Spleen (tissue), 11 donors: ENCODE results near the gene ITLN2. TPM values are rescaled to one million over a fixed set of nuclear protein-coding genes. Genes with fewer than 3 reads are reported as not detected.
"Not testable (repeated sequence)": the region's sequence is repeated elsewhere in the genome, so short reads cannot be mapped to it uniquely, and the experiment has no call there.

ENCODE experiments used
- DNase-seq: peaks from one replicate; pipeline ENCODE4 v3.0.0-alpha.2; 2020
- H3K27ac ChIP-seq, 8 donors: fragments of 200-600 bp; sonication (generic) in 7 of 8; 1 replicate in 4 of 8; 2 replicates in 4 of 8; pipeline versions ENCODE4 v1.5.0 to v1.8.0; 2016 to 2021; ENCODE audit warnings: inconsistent platforms in 4 of 8, mild to moderate bottlenecking in 4 of 8, moderate library complexity in 1 of 8
- H3K27me3 ChIP-seq, 7 donors: fragments of 200-600 bp; sonication (generic) in 6 of 7; replicated peaks in 1 of 7; 1 replicate in 4 of 7; 2 replicates in 3 of 7; pipeline versions ENCODE4 v1.5.0 to v1.8.0; 2016 to 2021; ENCODE audit warnings: inconsistent platforms in 3 of 7, mild to moderate bottlenecking in 1 of 7
- H3K36me3 ChIP-seq, 6 donors: fragments of 200-600 bp; sonication (generic) in 5 of 6; 1 replicate in 4 of 6; 2 replicates in 2 of 6; pipeline versions ENCODE4 v1.5.0 to v1.8.0; 2016 to 2021; ENCODE audit warnings: inconsistent platforms in 2 of 6
- H3K4me1 ChIP-seq, 6 donors: fragments of 200-600 bp; sonication (generic) in 5 of 6; 1 replicate in 3 of 6; 2 replicates in 3 of 6; pipeline versions ENCODE4 v1.5.0 to v1.8.0; 2016 to 2021; ENCODE audit warnings: inconsistent platforms in 3 of 6
- H3K4me3 ChIP-seq, 8 donors: fragments of 200-600 bp; sonication (generic) in 7 of 8; 1 replicate in 4 of 8; 2 replicates in 4 of 8; pipeline versions ENCODE4 v1.5.0 to v1.8.0; 2016 to 2021; ENCODE audit warnings: inconsistent platforms in 4 of 8, mild to moderate bottlenecking in 4 of 8, moderate library complexity in 2 of 8
- H3K9me3 ChIP-seq, 8 donors: fragments of 200-600 bp; sonication (generic) in 7 of 8; 1 replicate in 4 of 8; 2 replicates in 4 of 8; pipeline versions ENCODE4 v1.5.0 to v1.8.0; 2016 to 2021; ENCODE audit warnings: inconsistent platforms in 4 of 8
- CTCF ChIP-seq, 11 experiments: fragments of 200-600 bp in 7 of 11; fragments of 450-650 bp in 4 of 11; sonication (generic) in 4 of 11; IDR thresholded peaks in 8 of 11; conservative IDR thresholded peaks in 3 of 11; 1 replicate in 7 of 11; 2 replicates in 4 of 11; pipeline versions ENCODE4 v1.4.0 to v1.8.0; 2016 to 2021; ENCODE audit warnings: antibody characterized with exemption in 11 of 11, inconsistent platforms in 4 of 11, mild to moderate bottlenecking in 1 of 11
- POLR2A ChIP-seq, 3 donors: fragments of 450-650 bp; IDR thresholded peaks; one replicate each; pipeline ENCODE4 v1.5.1; 2017; ENCODE audit warnings: antibody characterized with exemption in 3 of 3, mild to moderate bottlenecking in 1 of 3
- POLR2AphosphoS5 ChIP-seq, 3 donors: sonication (generic); formaldehyde crosslinking; IDR thresholded peaks; one replicate each; pipeline ENCODE4 v1.5.1; 2017; ENCODE audit warnings: antibody characterized with exemption in 3 of 3
- WGBS, 5 donors: extraction: QIAGEN DNeasy Blood & Tissue Kit in 3 of 5; methylation state at CpG; one replicate each; pipeline versions ENCODE4 v1.1.5 to v1.1.7; 2013 to 2018; 5-methylcytosine and 5-hydroxymethylcytosine counted together
- intact Hi-C: fragments of 100-400 bp; cut with DNase I; formaldehyde crosslinking; loops from one replicate; pipeline ENCODE4 v1.15.0; 2023; ENCODE audit warnings: low total_unique reads
- polyA plus RNA-seq, 3 donors: library from polyadenylated mRNA; stranded (reverse); fragments of 200-250 nt; gene quantifications; one replicate each; pipeline ENCODE4 v1.2.1, GENCODE V29; 2013
- total RNA-seq, 7 donors: library from RNA; depleted of rRNA in 3 of 7; stranded (reverse); fragments of >200 nt in 3 of 7; fragmentation: NEBNext Ultra II Directional in 4 of 7; extraction: Animal tissue kit (Norgen Biotek cat#: 25700) in 4 of 7; gene quantifications; one replicate each; pipeline versions ENCODE4 v1.1.0 to v1.2.1, GENCODE V29; 2016 to 2021
- donor health status: healthy with polysubstance abuse.
- donor health status: DM: no; HTN: no; CAD: no; lungs with moderate emphysema.
- donor health status: DM: no; HTN: no; CAD: no.
- donor health status: Bipolar disorder and iron deficiency.
- donor health status: healthy.
- donor health status: DM: no; HTN: no; CAD: no.
- donor health status: DM: yes; HTN: yes; CAD: no.

The ITLN2 gene
- total and polyA plus RNA-seq, 10 donors = not detected

DNA sequence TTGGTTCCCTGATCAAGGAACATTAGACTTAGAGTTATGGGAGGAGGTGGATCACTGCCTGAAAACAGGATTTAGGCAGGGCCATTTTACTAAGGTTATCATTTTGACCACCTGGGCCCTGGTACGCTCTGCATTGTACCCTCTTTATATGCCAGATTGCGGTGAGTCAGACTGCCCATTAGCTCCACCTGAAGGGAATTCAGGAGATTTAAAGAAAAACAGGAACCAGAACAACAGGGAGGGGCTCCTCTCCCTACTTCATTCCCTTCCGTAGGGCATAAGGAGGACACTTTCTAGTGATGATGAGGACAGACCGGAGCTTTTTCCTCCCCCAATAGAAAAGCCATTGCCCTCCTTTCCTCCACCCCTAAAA lies 49.0 kb downstream of the ITLN2 start:
- H3K27me3 ChIP-seq = peaks cover 0 to 4% (median 0%) of the 10 kb centered on the region in 7 donors
- H3K4me3 ChIP-seq = no peak overlapping the region
- 76 to 83% (median 79%) methylated on average over 4 of the region's 4 CpGs for WGBS, 5 donors
- no peaks in the 10 kb centered on the region for H3K4me1 ChIP-seq
- H3K36me3 ChIP-seq = no peaks in the 10 kb centered on the region
- H3K27ac ChIP-seq = no peak overlapping the region
- intact Hi-C loops = no loop called here
- TF ChIP-seq CTCF (IDR thresholded peaks at IDR 0.05 in 8 of 11, conservative IDR thresholded peaks at IDR 0.05 in 3 of 11) = no peak
- no peak for TF ChIP-seq POLR2AphosphoS5 (IDR thresholded peaks at IDR 0.05)
- TF ChIP-seq POLR2A (IDR thresholded peaks at IDR 0.05) = no peak
- DNase-seq = no peak
- H3K9me3 ChIP-seq = peaks cover 0 to 2% (median 0%) of the 10 kb centered on the region in 8 donors

- Histone ChIP-seq H3K27ac (no peak overlapping the region), H3K4me1 (no peaks in the 10 kb centered on the region), H3K36me3 (no peaks in the 10 kb centered on the region), H3K27me3 (peaks cover 0 to 4% (median 0%) of the 10 kb centered on the region in 7 donors), H3K4me3 (no peak overlapping the region), H3K9me3 (peaks cover 0 to 4% (median 0%) of the 10 kb centered on the region in 8 donors)
- TF ChIP-seq POLR2A (IDR thresholded peaks at IDR 0.05) (no peak), POLR2AphosphoS5 (IDR thresholded peaks at IDR 0.05) (no peak), CTCF (IDR thresholded peaks at IDR 0.05 in 8 of 11, conservative IDR thresholded peaks at IDR 0.05 in 3 of 11) (no peak)
- intact Hi-C loops = no loop called here
- 77 to 91% (median 85%) methylated on average over 8 of the region's 8 CpGs for WGBS, 5 donors
- no peak for DNase-seq
These were observed 49.6 kb downstream of the ITLN2 start for GRCh38 chr1:160904783-160905616.

DNA sequence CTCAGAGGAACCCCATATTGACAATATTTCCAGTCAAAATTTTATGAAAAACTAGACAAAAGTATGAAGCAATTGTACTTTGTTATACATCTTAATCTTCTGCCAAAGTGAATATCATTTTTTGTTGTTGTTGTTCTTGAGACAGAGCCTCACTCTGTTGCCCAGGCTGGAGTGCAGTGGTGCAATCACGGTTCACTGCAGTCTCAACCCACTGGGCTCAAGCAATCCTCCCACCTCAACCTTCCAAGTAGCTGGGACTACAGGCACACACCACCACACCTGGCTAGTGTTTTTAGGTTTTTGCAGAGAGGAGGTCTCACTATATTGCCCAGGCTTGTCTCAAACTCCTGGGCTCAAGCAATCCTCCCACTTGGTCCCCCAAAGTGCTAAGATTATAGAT lies 52.4 kb downstream of the ITLN2 start:
- DNase-seq, H3K36me3 ChIP-seq, H3K27ac ChIP-seq, intact Hi-C loops, H3K9me3 ChIP-seq, H3K4me3 ChIP-seq, H3K4me1 ChIP-seq, H3K27me3 ChIP-seq: not testable (repeated sequence)
- 78 to 100% (median 85%) methylated on average over 1 of the region's 1 CpG for WGBS, 5 donors

DNA sequence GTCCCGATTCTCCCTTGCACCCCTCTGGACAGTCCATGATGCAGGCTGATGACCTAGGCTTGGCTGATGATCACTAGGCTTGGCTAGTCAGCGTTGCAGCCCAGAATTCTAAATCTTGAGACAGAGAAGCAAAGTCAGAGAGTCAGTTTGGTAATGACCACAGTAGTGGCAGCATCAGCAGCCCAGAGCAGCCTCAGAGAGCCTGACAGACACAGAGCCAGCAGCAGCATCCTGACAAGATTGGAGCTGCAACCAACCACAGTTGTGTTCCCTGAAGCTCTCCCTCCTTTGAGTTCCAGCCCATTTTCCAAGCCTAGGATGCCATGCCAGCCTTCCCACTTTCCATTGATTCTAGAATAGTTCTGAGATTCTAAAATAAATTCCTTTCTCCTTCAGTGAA lies 52.8 kb downstream of the ITLN2 start:
- Histone ChIP-seq H3K27me3 (peaks cover 0 to 4% (median 0%) of the 10 kb centered on the region in 7 donors), H3K9me3 (peaks cover 0 to 4% (median 0%) of the 10 kb centered on the region in 8 donors), H3K36me3 (no peaks in the 10 kb centered on the region), H3K27ac (no peak overlapping the region), H3K4me1 (no peaks in the 10 kb centered on the region), H3K4me3 (no peak overlapping the region)
- 87 to 95% (median 91%) methylated on average over 2 of the region's 2 CpGs for WGBS, 5 donors
- TF ChIP-seq CTCF (IDR thresholded peaks at IDR 0.05 in 8 of 11, conservative IDR thresholded peaks at IDR 0.05 in 3 of 11) (no peak), POLR2AphosphoS5 (IDR thresholded peaks at IDR 0.05) (no peak), POLR2A (IDR thresholded peaks at IDR 0.05) (no peak)
- intact Hi-C loops = no loop called here
- DNase-seq = no peak

- H3K9me3 ChIP-seq, intact Hi-C loops, H3K36me3 ChIP-seq, H3K27ac ChIP-seq, H3K4me1 ChIP-seq, H3K27me3 ChIP-seq, H3K4me3 ChIP-seq, DNase-seq: not testable (repeated sequence)
- 61 to 87% (median 72%) methylated on average over 3 of the region's 3 CpGs for WGBS, 5 donors
These were observed 53.9 kb downstream of the ITLN2 start for GRCh38 chr1:160900683-160901082.

Other genes starting within 250 kb of the ITLN2 start
- gene CD48, start 243.0 kb downstream of the ITLN2 start, total RNA-seq = 100 to 1,000 TPM; 150 to 286 (median 215) TPM
- 100 to 1,000 TPM; 371 to 510 (median 479) TPM for gene CD48, start 243.0 kb downstream of the ITLN2 start, polyA plus RNA-seq
- gene SLAMF7, start 215.6 kb downstream of the ITLN2 start, total RNA-seq = 100 to 1,000 TPM in 1 of 7 donors, 10 to 100 TPM in 6; 28.9 to 134 (median 63.5) TPM
- 10 to 100 TPM; 12.5 to 21.4 (median 13.3) TPM for gene SLAMF7, start 215.6 kb downstream of the ITLN2 start, polyA plus RNA-seq
- gene LY9, start 158.6 kb downstream of the ITLN2 start, total RNA-seq = 100 to 1,000 TPM in 1 of 7 donors, 10 to 100 TPM in 6; 32.3 to 151 (median 37.2) TPM
- gene LY9, start 158.6 kb downstream of the ITLN2 start, polyA plus RNA-seq = 10 to 100 TPM; 30.7 to 40.1 (median 38.4) TPM
- gene CD244, start 91.9 kb downstream of the ITLN2 start, total RNA-seq = 10 to 100 TPM; 13.0 to 25.7 (median 18.2) TPM
- 1 to 10 TPM; 2.1 to 4.3 (median 4.0) TPM for gene CD244, start 91.9 kb downstream of the ITLN2 start, polyA plus RNA-seq
- 1 to 10 TPM in 6 of 7 donors, under 1 TPM in 1; 0.52 to 2.5 (median 1.7) TPM for gene ITLN1, start 69.6 kb downstream of the ITLN2 start, total RNA-seq
- 1 to 10 TPM in 2 of 3 donors, under 1 TPM in 1; 0.87 to 3.6 (median 1.6) TPM for gene ITLN1, start 69.6 kb downstream of the ITLN2 start, polyA plus RNA-seq
- gene F11R, start 66.3 kb upstream of the ITLN2 start, total RNA-seq = 10 to 100 TPM; 46.7 to 77.2 (median 56.8) TPM
- 10 to 100 TPM in 1 of 3 donors, 1 to 10 TPM in 2; 6.4 to 16.5 (median 8.4) TPM for gene F11R, start 66.3 kb upstream of the ITLN2 start, polyA plus RNA-seq
- gene TSTD1, start 84.2 kb upstream of the ITLN2 start, total RNA-seq = 10 to 100 TPM; 24.3 to 31.9 (median 29.7) TPM
- 100 to 1,000 TPM in 1 of 3 donors, 10 to 100 TPM in 2; 87.6 to 141 (median 94.2) TPM for gene TSTD1, start 84.2 kb upstream of the ITLN2 start, polyA plus RNA-seq
- gene USF1, start 91.2 kb upstream of the ITLN2 start, total RNA-seq = 100 to 1,000 TPM; 113 to 158 (median 123) TPM
- 100 to 1,000 TPM; 132 to 339 (median 228) TPM for gene USF1, start 91.2 kb upstream of the ITLN2 start, polyA plus RNA-seq
- 100 to 1,000 TPM; 103 to 145 (median 129) TPM for gene ARHGAP30, start 115.1 kb upstream of the ITLN2 start, total RNA-seq
- gene ARHGAP30, start 115.1 kb upstream of the ITLN2 start, polyA plus RNA-seq = 10 to 100 TPM; 28.8 to 81.5 (median 31.1) TPM
- not detected for gene NECTIN4, start 134.7 kb upstream of the ITLN2 start, total RNA-seq
- under 1 TPM; 0.03 to 0.06 (median 0.04) TPM for gene NECTIN4, start 134.7 kb upstream of the ITLN2 start, polyA plus RNA-seq
- 1 to 10 TPM; 1.1 to 2.1 (median 1.3) TPM for gene KLHDC9, start 143.6 kb upstream of the ITLN2 start, total RNA-seq
- gene KLHDC9, start 143.6 kb upstream of the ITLN2 start, polyA plus RNA-seq = 1 to 10 TPM; 1.9 to 3.9 (median 3.2) TPM
- 10 to 100 TPM; 14.9 to 49.4 (median 38.5) TPM for gene PFDN2, start 163.2 kb upstream of the ITLN2 start, total RNA-seq
- 100 to 1,000 TPM; 122 to 140 (median 133) TPM for gene PFDN2, start 163.2 kb upstream of the ITLN2 start, polyA plus RNA-seq
- gene NIT1, start 163.3 kb upstream of the ITLN2 start, total RNA-seq = 10 to 100 TPM; 29.4 to 48.2 (median 43.6) TPM
- 10 to 100 TPM; 27.7 to 36.9 (median 31.5) TPM for gene NIT1, start 163.3 kb upstream of the ITLN2 start, polyA plus RNA-seq
- 10 to 100 TPM; 28.7 to 49.1 (median 38.2) TPM for gene DEDD, start 177.9 kb upstream of the ITLN2 start, total RNA-seq
- 10 to 100 TPM; 15.9 to 18.5 (median 17.7) TPM for gene DEDD, start 177.9 kb upstream of the ITLN2 start, polyA plus RNA-seq
- 10 to 100 TPM; 62.8 to 76.3 (median 71.2) TPM for gene UFC1, start 199.2 kb upstream of the ITLN2 start, total RNA-seq
- gene UFC1, start 199.2 kb upstream of the ITLN2 start, polyA plus RNA-seq = 100 to 1,000 TPM; 114 to 130 (median 119) TPM
- 10 to 100 TPM; 25.3 to 33.0 (median 29.4) TPM for gene USP21, start 204.7 kb upstream of the ITLN2 start, total RNA-seq
- 10 to 100 TPM; 17.9 to 26.1 (median 24.4) TPM for gene USP21, start 204.7 kb upstream of the ITLN2 start, polyA plus RNA-seq
- gene PPOX, start 211.6 kb upstream of the ITLN2 start, total RNA-seq = 10 to 100 TPM; 25.5 to 41.3 (median 35.6) TPM
- gene PPOX, start 211.6 kb upstream of the ITLN2 start, polyA plus RNA-seq = 10 to 100 TPM; 33.5 to 74.7 (median 44.5) TPM
- 10 to 100 TPM; 29.2 to 52.8 (median 35.6) TPM for gene B4GALT3, start 222.7 kb upstream of the ITLN2 start, total RNA-seq
- 10 to 100 TPM; 21.0 to 41.3 (median 31.8) TPM for gene B4GALT3, start 222.7 kb upstream of the ITLN2 start, polyA plus RNA-seq
- gene ADAMTS4, start 244.2 kb upstream of the ITLN2 start, total RNA-seq = 10 to 100 TPM in 4 of 7 donors, 1 to 10 TPM in 3; 1.1 to 37.8 (median 11.0) TPM
- 1 to 10 TPM in 1 of 3 donors, under 1 TPM in 2; 0.26 to 1.2 (median 0.91) TPM for gene ADAMTS4, start 244.2 kb upstream of the ITLN2 start, polyA plus RNA-seq
- 100 to 1,000 TPM in 1 of 7 donors, 10 to 100 TPM in 6; 76.5 to 110 (median 88.0) TPM for gene NDUFS2, start 247.6 kb upstream of the ITLN2 start, total RNA-seq
- gene NDUFS2, start 247.6 kb upstream of the ITLN2 start, polyA plus RNA-seq = 10 to 100 TPM; 27.0 to 44.7 (median 34.1) TPM